Osteoblast (primary cell): ENCODE measurements around the gene CLDN11. TPM values are rescaled to one million over a fixed set of nuclear protein-coding genes. Genes with fewer than 3 reads are reported as not detected.

Experiments
- DNase-seq: peaks from one replicate; pipeline ENCODE4 v3.0.0; 2011; ENCODE audit warnings: low spot score, mixed read lengths; ENCODE audit not compliant: insufficient read length; ENCODE audit errors: missing footprints
- H2AFZ ChIP-seq: 2 replicates; pipeline ENCODE4 v1.6.0; 2011; ENCODE audit warnings: mild to moderate bottlenecking, low read length
- H3K27ac ChIP-seq: 2 replicates; pipeline ENCODE4 v1.5.1; 2011; ENCODE audit warnings: mild to moderate bottlenecking, low read depth, low read length, moderate library complexity
- H3K27me3 ChIP-seq: 2 replicates; pipeline ENCODE4 v1.6.0; 2012; ENCODE audit warnings: mild to moderate bottlenecking, control low read depth, inconsistent platforms, low read length, moderate library complexity; ENCODE audit not compliant: insufficient read depth
- H3K36me3 ChIP-seq: 2 replicates; pipeline ENCODE4 v1.5.1; 2011; ENCODE audit warnings: mild to moderate bottlenecking, low read length, control low read depth, moderate library complexity; ENCODE audit not compliant: insufficient read depth
- H3K4me1 ChIP-seq: 2 replicates; pipeline ENCODE4 v1.5.1; 2011; ENCODE audit warnings: mild to moderate bottlenecking, low read length, control low read depth, moderate library complexity; ENCODE audit not compliant: insufficient read depth
- H3K4me2 ChIP-seq: 2 replicates; pipeline ENCODE4 v1.6.0; 2011; ENCODE audit warnings: mild to moderate bottlenecking, low read length; ENCODE audit not compliant: insufficient read depth
- H3K4me3 ChIP-seq: fragments of 200-600 bp; sonication (generic); 3 replicates; pipeline ENCODE4 v1.5.1; 2012; ENCODE audit warnings: mild to moderate bottlenecking, low read length, inconsistent platforms; ENCODE audit not compliant: insufficient read depth
- H3K79me2 ChIP-seq: 2 replicates; pipeline ENCODE4 v1.6.0; 2012; ENCODE audit warnings: mild to moderate bottlenecking, low read length, control low read depth, inconsistent platforms; ENCODE audit not compliant: insufficient read depth
- H3K9me3 ChIP-seq: 2 replicates; pipeline ENCODE4 v1.5.1; 2011; ENCODE audit warnings: low read depth, low read length, control low read depth
- H4K20me1 ChIP-seq: 2 replicates; pipeline ENCODE4 v1.6.0; 2012; ENCODE audit warnings: mild to moderate bottlenecking, low read length, control low read depth; ENCODE audit not compliant: insufficient read depth
- CTCF ChIP-seq: IDR thresholded peaks from 2 replicates; pipeline ENCODE4 v1.5.1; 2011; ENCODE audit warnings: mild to moderate bottlenecking, low read depth, low read length, moderate library complexity; ENCODE audit errors: extremely low read depth
- total RNA-seq: library from RNA; depleted of rRNA; stranded (reverse); fragments of >200 nt; gene quantifications from 2 replicates; pipeline ENCODE4 v1.2.3, GENCODE V29; 2012

The CLDN11 gene
- total RNA-seq, 1 donor = 50.3 TPM

- Histone ChIP-seq H3K27me3 (no peaks in the 10 kb centered on the region), H3K36me3 (peaks cover 16% of the 10 kb centered on the region), H3K79me2 (no peaks in the 10 kb centered on the region), H3K4me1 (peaks cover 16% of the 10 kb centered on the region), H3K9me3 (no peaks in the 10 kb centered on the region), H3K4me2 (no peak overlapping the region), H3K27ac (no peak overlapping the region), H4K20me1 (no peaks in the 10 kb centered on the region), H3K4me3 (no peak overlapping the region), H2AFZ (no peak overlapping the region)
- no peak for TF ChIP-seq CTCF
- DNase-seq = no peak
Observed at GRCh38 chr3:170432416-170432815, 13.7 kb downstream of the CLDN11 start.

GRCh38 chr3:170436697-170437096 is 18.0 kb downstream of the CLDN11 start:
- no peaks in the 10 kb centered on the region for H4K20me1 ChIP-seq
- no peak overlapping the region for H3K4me3 ChIP-seq

GRCh38 chr3:170437176-170437575 is 18.5 kb downstream of the CLDN11 start:
- H3K79me2 ChIP-seq = no peaks in the 10 kb centered on the region
- H3K4me1 ChIP-seq = no peaks in the 10 kb centered on the region
- TF ChIP-seq CTCF = no peak
- H4K20me1 ChIP-seq = no peaks in the 10 kb centered on the region
- no peaks in the 10 kb centered on the region for H3K27me3 ChIP-seq
- no peak overlapping the region for H2AFZ ChIP-seq
- H3K9me3 ChIP-seq = no peaks in the 10 kb centered on the region
- no peak overlapping the region for H3K27ac ChIP-seq
- no peak for DNase-seq
- H3K4me2 ChIP-seq = no peak overlapping the region
- H3K36me3 ChIP-seq = peaks cover 16% of the 10 kb centered on the region
- no peak overlapping the region for H3K4me3 ChIP-seq

More at GRCh38 chr3:170436697-170437096, 18.0 kb downstream of the CLDN11 start:
- no peak for TF ChIP-seq CTCF
- DNase-seq = no peak
- Histone ChIP-seq H3K9me3 (no peaks in the 10 kb centered on the region), H3K4me1 (no peaks in the 10 kb centered on the region), H2AFZ (no peak overlapping the region), H3K36me3 (peaks cover 16% of the 10 kb centered on the region), H3K27me3 (no peaks in the 10 kb centered on the region), H3K27ac (no peak overlapping the region), H3K4me2 (no peak overlapping the region), H3K79me2 (no peaks in the 10 kb centered on the region)

- Histone ChIP-seq H3K4me2 (no peak overlapping the region), H3K27ac (no peak overlapping the region), H2AFZ (no peak overlapping the region), H3K4me1 (no peaks in the 10 kb centered on the region), H3K9me3 (no peaks in the 10 kb centered on the region), H3K4me3 (no peak overlapping the region), H3K27me3 (no peaks in the 10 kb centered on the region), H3K79me2 (no peaks in the 10 kb centered on the region), H3K36me3 (peaks cover 16% of the 10 kb centered on the region), H4K20me1 (no peaks in the 10 kb centered on the region)
- no peak for TF ChIP-seq CTCF
- DNase-seq = no peak
Observed at GRCh38 chr3:170437696-170438407, 19.2 kb downstream of the CLDN11 start.
